Ishikawa (cell line): ENCODE results near the gene AVP.

Experiments used
- CEBPB ChIP-seq: IDR thresholded peaks from 2 replicates; pipeline ENCODE4 v1.6.1; 2012
- CREB1 ChIP-seq: IDR thresholded peaks from 2 replicates; pipeline ENCODE4 v1.6.1; 2012; ENCODE audit warnings: low read depth
- EP300 ChIP-seq: IDR thresholded peaks from 2 replicates; pipeline ENCODE4 v1.6.1; 2012; ENCODE audit warnings: borderline replicate concordance
- FOXM1 ChIP-seq: IDR thresholded peaks from 2 replicates; pipeline ENCODE4 v1.6.1; 2012; ENCODE audit warnings: low read depth, borderline replicate concordance
- MAX ChIP-seq: IDR thresholded peaks from 2 replicates; pipeline ENCODE4 v1.6.1; 2012
- NFIC ChIP-seq: IDR thresholded peaks from 2 replicates; pipeline ENCODE4 v1.6.1; 2012
- RAD21 ChIP-seq: IDR thresholded peaks from 2 replicates; pipeline ENCODE4 v1.6.1; 2012; ENCODE audit warnings: low read depth
- REST ChIP-seq: IDR thresholded peaks from 2 replicates; pipeline ENCODE4 v1.6.1; 2012; ENCODE audit warnings: low read depth, mild to moderate bottlenecking
- TAF1 ChIP-seq: IDR thresholded peaks from 2 replicates; pipeline ENCODE4 v1.6.1; 2012; ENCODE audit warnings: low read depth, mild to moderate bottlenecking
- TEAD4 ChIP-seq: IDR thresholded peaks from 2 replicates; pipeline ENCODE4 v1.6.1; 2012
- ZBTB7A ChIP-seq: IDR thresholded peaks from 2 replicates; pipeline ENCODE4 v1.6.1; 2012; ENCODE audit warnings: low read depth
- TF ChIP-seq, protein P1 (sequence below): IDR thresholded peaks from 2 replicates; pipeline ENCODE4 v1.6.1; 2012

DNA sequence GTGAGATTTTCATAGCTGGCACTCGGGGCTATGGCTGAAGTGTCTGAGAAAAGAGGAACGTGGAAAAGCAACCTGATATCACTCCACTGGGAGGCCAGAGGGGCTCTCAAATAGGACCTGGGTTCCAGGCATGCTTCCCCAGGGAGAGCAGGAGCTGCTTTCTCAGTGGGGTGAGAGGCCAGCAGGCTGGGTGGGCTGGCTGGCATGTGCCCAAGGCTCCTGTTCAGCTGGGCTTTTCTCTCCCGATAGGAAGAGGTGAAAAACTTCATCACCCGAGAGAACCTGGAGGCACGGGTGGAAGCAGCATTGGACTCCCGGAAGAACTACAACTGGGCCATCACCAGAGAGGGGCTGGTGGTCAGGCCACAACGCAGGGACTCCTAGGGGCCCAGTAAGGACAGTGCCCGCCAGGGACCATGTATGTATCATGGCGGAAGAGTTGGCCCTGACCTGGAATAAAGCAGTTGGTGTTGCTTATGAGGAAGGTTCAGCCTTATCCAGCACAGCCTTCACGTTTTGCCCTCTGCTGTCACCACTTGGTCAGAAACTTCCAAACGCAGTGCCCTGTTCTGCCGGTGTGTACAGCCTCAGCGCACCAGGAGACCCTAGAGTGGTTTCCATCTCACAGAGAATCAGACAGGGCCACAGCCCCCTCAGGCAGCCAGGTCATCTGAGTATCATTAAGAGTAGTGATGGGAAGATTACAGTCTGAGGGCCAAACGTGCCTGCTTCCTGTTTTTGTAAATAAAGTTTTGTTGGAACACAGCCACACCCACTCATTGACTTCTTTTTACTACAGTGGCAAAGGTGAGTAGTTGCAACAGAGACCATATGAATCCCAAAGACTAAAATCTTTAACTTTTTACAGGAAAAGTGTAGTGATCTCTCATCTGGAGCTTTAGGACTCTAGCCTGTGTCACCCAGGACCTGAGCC, 36.8 kb downstream of the AVP start:
- TF ChIP-seq REST = no peak
- TF ChIP-seq TAF1 = no peak
- no peak for TF ChIP-seq CEBPB
- TF ChIP-seq MAX = no peak
- TF ChIP-seq ZBTB7A = no peak
- TF ChIP-seq TEAD4 = no peak
- TF ChIP-seq, protein P1, sequence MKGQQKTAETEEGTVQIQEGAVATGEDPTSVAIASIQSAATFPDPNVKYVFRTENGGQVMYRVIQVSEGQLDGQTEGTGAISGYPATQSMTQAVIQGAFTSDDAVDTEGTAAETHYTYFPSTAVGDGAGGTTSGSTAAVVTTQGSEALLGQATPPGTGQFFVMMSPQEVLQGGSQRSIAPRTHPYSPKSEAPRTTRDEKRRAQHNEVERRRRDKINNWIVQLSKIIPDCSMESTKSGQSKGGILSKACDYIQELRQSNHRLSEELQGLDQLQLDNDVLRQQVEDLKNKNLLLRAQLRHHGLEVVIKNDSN = no peak
- no peak for TF ChIP-seq EP300
- no peak for TF ChIP-seq NFIC
- TF ChIP-seq FOXM1 = no peak
- TF ChIP-seq RAD21 = no peak
- TF ChIP-seq CREB1 = no peak
